Measurements from ENCODE around the gene TBX10. TPM values are rescaled to one million over a fixed set of nuclear protein-coding genes. Genes with fewer than 3 reads are reported as not detected.
A peak's percentile ranks its signal among the peaks of the same experiment; 100 is the strongest.
"Not testable (repeated sequence)": the region's sequence is repeated elsewhere in the genome, so short reads cannot be mapped to it uniquely, and the experiment has no call there.

The TBX10 gene
- total RNA-seq, 2 experiments from 2014 or later = not detected

DNA sequence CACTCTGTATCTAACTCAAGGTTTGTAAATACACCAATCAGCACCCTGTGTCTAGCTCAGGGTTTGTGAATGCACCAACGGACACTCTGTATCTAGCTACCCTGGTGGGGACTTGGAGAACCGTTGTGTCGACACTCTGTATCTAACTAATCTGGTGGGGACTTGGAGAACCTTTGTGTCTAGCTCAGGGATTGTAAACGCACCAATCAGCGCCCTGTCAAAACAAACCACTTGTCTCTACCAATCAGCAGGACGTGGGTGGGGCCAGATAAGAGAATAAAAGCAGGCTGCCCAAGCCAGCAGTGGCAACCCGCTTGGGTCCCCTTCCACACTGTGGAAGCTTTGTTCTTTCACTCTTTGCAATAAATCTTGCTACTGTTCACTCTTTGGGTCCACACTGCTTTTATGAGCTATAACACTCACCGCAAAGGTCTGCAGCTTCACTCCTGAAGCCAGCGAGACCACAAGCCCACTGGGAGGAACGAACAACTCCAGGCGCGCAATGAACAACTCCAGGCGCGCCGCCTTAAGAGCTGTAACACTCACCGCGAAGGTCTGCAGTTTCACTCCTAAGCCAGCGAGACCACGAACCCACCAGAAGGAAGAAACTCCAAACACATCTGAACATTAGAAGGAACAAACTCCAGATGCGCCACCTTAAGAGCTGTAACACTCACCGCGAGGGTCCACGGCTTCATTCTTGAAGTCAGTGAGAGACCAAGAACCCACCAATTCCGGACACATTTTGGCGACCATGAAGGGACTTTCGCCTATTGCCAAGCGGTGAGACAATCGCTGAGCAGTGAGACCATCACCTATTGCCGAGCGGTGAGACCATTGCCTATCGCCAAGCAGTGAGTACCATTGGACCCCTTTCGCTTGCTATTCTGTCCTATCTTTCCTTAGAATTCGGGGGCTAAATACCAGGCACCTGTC is 19.6 kb downstream of the TBX10 start:
- CTCF ChIA-PET = interaction anchor here (1.6 kb wide), 1 partner anchor 10 kb away, joined by 5 read pairs; the partner anchor contains the start of gene NUDT8
- H3K4me3 ChIP-seq (ENCODE audit: low read length); H3K27me3 Mint-ChIP-seq; H3K36me3 ChIP-seq (ENCODE audit: insufficient read depth, low read length); H3K27ac Mint-ChIP-seq; H3K9me3 ChIP-seq (ENCODE audit: control insufficient read depth in 1 of 2, insufficient read depth in 1 of 2, low read length in 2 of 2); H3K4me1 Mint-ChIP-seq (ENCODE audit: low read depth); H3K4me3 Mint-ChIP-seq; H3K9me3 Mint-ChIP-seq; H3K27me3 ChIP-seq (ENCODE audit: control insufficient read depth in 1 of 2, insufficient read depth in 2 of 2, low read length in 2 of 2); DNase-seq; POLR2A ChIA-PET; ATAC-seq (ENCODE audit: poor library complexity); intact Hi-C loops (cut with DNase I, micrococcal nuclease); H3K36me3 Mint-ChIP-seq (ENCODE audit: low read depth); H3K27ac ChIP-seq (ENCODE audit: low read depth in 1 of 2, low read length in 2 of 2): not testable (repeated sequence)
- H3K4me1 ChIP-seq (ENCODE audit: insufficient read depth, low read length) = peaks cover 17% of the 10 kb centered on the region

GRCh38 chr11:67618901-67619659 is 20.5 kb downstream of the TBX10 start:
- CTCF ChIA-PET = interaction anchor here (1.6 kb wide), 1 partner anchor 11 kb away, joined by 5 read pairs; the partner anchor contains the start of gene NUDT8
- not testable (repeated sequence) for H3K27me3 Mint-ChIP-seq

GRCh38 chr11:67617243-67617953 is 22.2 kb downstream of the TBX10 start:
- no peaks in the 10 kb centered on the region for H3K9me3 ChIP-seq (ENCODE audit: control insufficient read depth in 1 of 2, insufficient read depth in 1 of 2, low read length in 2 of 2)
- no peak for DNase-seq
- Mint-ChIP-seq H3K4me3 (peak overlapping the region; percentile 45), H3K36me3 (ENCODE audit: low read depth) (peaks cover 10% of the 10 kb centered on the region), H3K9me3 (no peaks in the 10 kb centered on the region), H3K27me3 (no peaks in the 10 kb centered on the region), H3K4me1 (ENCODE audit: low read depth) (peaks cover 28% of the 10 kb centered on the region), H3K27ac (peak overlapping the region; percentile 65)
- intact Hi-C loops (cut with DNase I, micrococcal nuclease) = no loop called here
- ChIA-PET CTCF (interaction anchor here (0.6 to 1.3 kb wide), 2 partner anchors 12 to 483 kb away, joined by 3 to 5 read pairs; partner anchors contain the start of gene NUDT8), POLR2A (no interaction called here)
- H3K36me3 ChIP-seq (ENCODE audit: insufficient read depth, low read length) = peaks cover 7% of the 10 kb centered on the region
- H3K4me1 ChIP-seq (ENCODE audit: insufficient read depth, low read length) = peaks cover 37% of the 10 kb centered on the region
- H3K27ac ChIP-seq (ENCODE audit: low read depth in 1 of 2, low read length in 2 of 2) = no peak overlapping the region
- no peak for TF ChIP-seq CTCF (IDR thresholded peaks at IDR 0.05)
- H3K27me3 ChIP-seq (ENCODE audit: control insufficient read depth in 1 of 2, insufficient read depth in 2 of 2, low read length in 2 of 2) = no peaks in the 10 kb centered on the region
- no peak for ATAC-seq (ENCODE audit: poor library complexity)
- H3K4me3 ChIP-seq (ENCODE audit: low read length) = no peak overlapping the region

More at GRCh38 chr11:67618901-67619659, 20.5 kb downstream of the TBX10 start:
- H3K27me3 ChIP-seq (ENCODE audit: control insufficient read depth in 1 of 2, insufficient read depth in 2 of 2, low read length in 2 of 2); H3K9me3 ChIP-seq (ENCODE audit: control insufficient read depth in 1 of 2, insufficient read depth in 1 of 2, low read length in 2 of 2); H3K36me3 ChIP-seq (ENCODE audit: insufficient read depth, low read length); H3K27ac ChIP-seq (ENCODE audit: low read depth in 1 of 2, low read length in 2 of 2); H3K9me3 Mint-ChIP-seq; H3K27ac Mint-ChIP-seq; DNase-seq; H3K4me3 Mint-ChIP-seq; intact Hi-C loops (cut with DNase I, micrococcal nuclease); H3K4me3 ChIP-seq (ENCODE audit: low read length); H3K36me3 Mint-ChIP-seq (ENCODE audit: low read depth); POLR2A ChIA-PET; ATAC-seq (ENCODE audit: poor library complexity): not testable (repeated sequence)
- peaks cover 17% of the 10 kb centered on the region for H3K4me1 Mint-ChIP-seq (ENCODE audit: low read depth)
- peaks cover 25% of the 10 kb centered on the region for H3K4me1 ChIP-seq (ENCODE audit: insufficient read depth, low read length)

All from CD4-positive, alpha-beta T cell (primary cell).